ENCODE measurements around the gene B4GALT7. TPM values are rescaled to one million over a fixed set of nuclear protein-coding genes. Genes with fewer than 3 reads are reported as not detected.

The B4GALT7 gene
- total and polyA plus RNA-seq, 2 experiments from 2014 or later, result 35.2 to 53.5 TPM

- no peaks in the 10 kb centered on the region for H3K27me3 ChIP-seq (replicated peaks; ENCODE audit: insufficient read depth)
- peaks cover 50% of the 10 kb centered on the region for H3K79me2 ChIP-seq (ENCODE audit: insufficient read depth)
- TF ChIP-seq EZH2 (IDR thresholded peaks at IDR 0.05; ENCODE audit: insufficient read depth, poor library complexity, severe bottlenecking) (no peak), EZH2phosphoT487 (IDR thresholded peaks at IDR 0.05; ENCODE audit: insufficient read depth, low read depth) (no peak)
- H3K4me3 ChIP-seq, result peak within 1 kb of the TSS; percentile 91
- H3K9me2 ChIP-seq (ENCODE audit: insufficient read depth), result no peaks in the 10 kb centered on the region
- peaks cover 16% of the 10 kb centered on the region for H3F3A ChIP-seq (ENCODE audit: insufficient read depth)
- peaks cover 5% of the 10 kb centered on the region for H4K20me1 ChIP-seq (ENCODE audit: insufficient read depth)
- peak; percentile 96 for DNase-seq
- H3K4me2 ChIP-seq (ENCODE audit: unreplicated experiment), result peak within 1 kb of the TSS; percentile 98
- peaks cover 16% of the 10 kb centered on the region for H3K4me1 ChIP-seq (ENCODE audit: insufficient read depth)
- H3K36me3 ChIP-seq (ENCODE audit: low read depth), result 0 out of 2 replicates have a peak, but pooled peaks cover 4% of the 10 kb centered on the region
- WGBS, 2 experiments (ENCODE audit: low coverage in 1 of 2, low lambda C conversion rate in 2 of 2, missing lambda C conversion rate in 2 of 2), result 17 to 22% methylated on average over 21 to 30 of the region's 49 CpGs
- no peaks in the 10 kb centered on the region for H3K9me3 ChIP-seq (ENCODE audit: low read depth)
- H3K9ac ChIP-seq, result peak within 1 kb of the TSS; percentile 83
- peak within 1 kb of the TSS; percentile 60 for H3K27ac ChIP-seq
- in situ Hi-C loops (cut with MboI), result no loop called here
- peak within 1 kb of the TSS; percentile 94 for H2AFZ ChIP-seq
Observed at GRCh38 chr5:177554474-177555111, 45.3 kb upstream of the B4GALT7 start, which contains the start of gene FAM193B. FAM193B (minus strand) TSS chr5:177554563; CDS start chr5:177554458, 105 bp downstream.

GRCh38 chr5:177555228-177555627 is 44.7 kb upstream of the B4GALT7 start:
- Histone ChIP-seq H3F3A (ENCODE audit: insufficient read depth) (peaks cover 16% of the 10 kb centered on the region), H3K27me3 (replicated peaks; ENCODE audit: insufficient read depth) (no peaks in the 10 kb centered on the region), H3K36me3 (ENCODE audit: low read depth) (0 out of 2 replicates have a peak, but pooled peaks cover 4% of the 10 kb centered on the region), H3K79me2 (ENCODE audit: insufficient read depth) (peaks cover 44% of the 10 kb centered on the region), H3K9me3 (ENCODE audit: low read depth) (no peaks in the 10 kb centered on the region), H3K4me1 (ENCODE audit: insufficient read depth) (peaks cover 16% of the 10 kb centered on the region), H3K4me2 (ENCODE audit: unreplicated experiment) (peak overlapping the region; percentile 79), H3K9me2 (ENCODE audit: insufficient read depth) (no peaks in the 10 kb centered on the region), H3K9ac (no peak overlapping the region), H4K20me1 (ENCODE audit: insufficient read depth) (peaks cover 5% of the 10 kb centered on the region), H3K4me3 (peak overlapping the region; percentile 91; the same call in 1 of the 2 replicates), H3K27ac (no peak overlapping the region), H2AFZ (peak overlapping the region; percentile 94)
- in situ Hi-C loops (cut with MboI), result no loop called here
- no peak for DNase-seq
- TF ChIP-seq EZH2phosphoT487 (IDR thresholded peaks at IDR 0.05; ENCODE audit: insufficient read depth, low read depth) (no peak), EZH2 (IDR thresholded peaks at IDR 0.05; ENCODE audit: insufficient read depth, poor library complexity, severe bottlenecking) (no peak)
- 95 to 97% methylated on average over 2 of the region's 2 CpGs for WGBS, 2 experiments (ENCODE audit: low coverage in 1 of 2, low lambda C conversion rate in 2 of 2, missing lambda C conversion rate in 2 of 2)

- no peak overlapping the region for H2AFZ ChIP-seq
- H3K27me3 ChIP-seq (replicated peaks; ENCODE audit: insufficient read depth), result no peaks in the 10 kb centered on the region
- no peaks in the 10 kb centered on the region for H3K9me2 ChIP-seq (ENCODE audit: insufficient read depth)
- H3K36me3 ChIP-seq (ENCODE audit: low read depth), result 0 out of 2 replicates have a peak, but pooled peaks cover 4% of the 10 kb centered on the region
- H3K9me3 ChIP-seq (ENCODE audit: low read depth), result no peaks in the 10 kb centered on the region
- H4K20me1 ChIP-seq (ENCODE audit: insufficient read depth), result peaks cover 5% of the 10 kb centered on the region
- DNase-seq, result no peak
- peaks cover 16% of the 10 kb centered on the region for H3K4me1 ChIP-seq (ENCODE audit: insufficient read depth)
- no peak overlapping the region for H3K4me3 ChIP-seq
- H3F3A ChIP-seq (ENCODE audit: insufficient read depth), result peaks cover 16% of the 10 kb centered on the region
- no peak overlapping the region for H3K9ac ChIP-seq
- no peak overlapping the region for H3K4me2 ChIP-seq (ENCODE audit: unreplicated experiment)
- in situ Hi-C loops (cut with MboI), result no loop called here
- peaks cover 39% of the 10 kb centered on the region for H3K79me2 ChIP-seq (ENCODE audit: insufficient read depth)
- 97 to 99% methylated on average over 5 of the region's 5 CpGs for WGBS, 2 experiments (ENCODE audit: low coverage in 1 of 2, low lambda C conversion rate in 2 of 2, missing lambda C conversion rate in 2 of 2)
- no peak for TF ChIP-seq EZH2phosphoT487 (IDR thresholded peaks at IDR 0.05; ENCODE audit: insufficient read depth, low read depth)
- TF ChIP-seq EZH2 (IDR thresholded peaks at IDR 0.05; ENCODE audit: insufficient read depth, poor library complexity, severe bottlenecking), result no peak
- no peak overlapping the region for H3K27ac ChIP-seq
Observed at GRCh38 chr5:177555665-177556064, 44.3 kb upstream of the B4GALT7 start.

- H2AFZ ChIP-seq, result no peak overlapping the region
Observed at GRCh38 chr5:177557041-177557647, 42.8 kb upstream of the B4GALT7 start.

More at GRCh38 chr5:177557041-177557647, 42.8 kb upstream of the B4GALT7 start:
- Histone ChIP-seq H3K9me3 (ENCODE audit: low read depth) (no peaks in the 10 kb centered on the region), H3K4me1 (ENCODE audit: insufficient read depth) (peaks cover 13% of the 10 kb centered on the region), H3K9ac (no peak overlapping the region), H3F3A (ENCODE audit: insufficient read depth) (peaks cover 11% of the 10 kb centered on the region; the same call in 1 of the 2 replicates), H3K9me2 (ENCODE audit: insufficient read depth) (no peaks in the 10 kb centered on the region), H3K27ac (no peak overlapping the region), H3K4me3 (no peak overlapping the region), H3K4me2 (ENCODE audit: unreplicated experiment) (no peak overlapping the region), H3K79me2 (ENCODE audit: insufficient read depth) (peaks cover 24% of the 10 kb centered on the region), H4K20me1 (ENCODE audit: insufficient read depth) (peaks cover under 1% of the 10 kb centered on the region), H3K27me3 (replicated peaks; ENCODE audit: insufficient read depth) (no peaks in the 10 kb centered on the region), H3K36me3 (ENCODE audit: low read depth) (no peaks in the 10 kb centered on the region)
- no peak for DNase-seq
- in situ Hi-C loops (cut with MboI), result no loop called here
- 34 to 41% methylated on average over 4 of the region's 4 CpGs for WGBS, 2 experiments (ENCODE audit: low coverage in 1 of 2, low lambda C conversion rate in 2 of 2, missing lambda C conversion rate in 2 of 2)
- TF ChIP-seq EZH2 (IDR thresholded peaks at IDR 0.05; ENCODE audit: insufficient read depth, poor library complexity, severe bottlenecking) (no peak), EZH2phosphoT487 (IDR thresholded peaks at IDR 0.05; ENCODE audit: insufficient read depth, low read depth) (no peak)

Measured in GM23248 (cell line).